Aorta (tissue), 5 donors: ENCODE results near the gene CAP2. TPM values are rescaled to one million over a fixed set of nuclear protein-coding genes. Genes with fewer than 3 reads are reported as not detected.

Experiments
- ATAC-seq: fragments of 200-7000 bp; cut with Tn5 transposase; one replicate; pipeline ENCODE4 v1.9.1; 2022; ENCODE audit warnings: moderate library complexity; ENCODE audit not compliant: low FRiP score
- DNase-seq, 2 donors: peaks; one replicate each; pipeline ENCODE4 v3.0.0-alpha.2; 2020
- H3K27ac ChIP-seq, 2 donors: one replicate each; pipeline ENCODE4 v1.5.1; 2013; ENCODE audit warnings: low read length in 2 of 2, mild to moderate bottlenecking in 2 of 2, moderate library complexity in 2 of 2, control low read depth in 1 of 2, inconsistent platforms in 1 of 2, low read depth in 1 of 2
- H3K27me3 ChIP-seq, 2 donors: one replicate each; pipeline ENCODE4 v1.6.1; 2013; ENCODE audit warnings: control low read depth in 1 of 2, low read length in 1 of 2, mild to moderate bottlenecking in 1 of 2, moderate library complexity in 1 of 2; ENCODE audit not compliant: insufficient read depth in 2 of 2, control insufficient read depth in 1 of 2
- H3K36me3 ChIP-seq, 2 donors: one replicate each; pipeline ENCODE4 v1.6.1; 2013; ENCODE audit warnings: control low read depth in 1 of 2, low read length in 1 of 2, mild to moderate bottlenecking in 1 of 2; ENCODE audit not compliant: insufficient read depth in 2 of 2, control insufficient read depth in 1 of 2
- H3K4me1 ChIP-seq, 2 donors: one replicate each; pipeline ENCODE4 v1.6.1; 2013; ENCODE audit warnings: low read length in 2 of 2, control low read depth in 1 of 2, mild to moderate bottlenecking in 1 of 2, moderate library complexity in 1 of 2; ENCODE audit not compliant: insufficient read depth in 2 of 2, control insufficient read depth in 1 of 2
- H3K4me3 ChIP-seq, 2 donors: one replicate each; pipeline ENCODE4 v1.5.1; 2013; ENCODE audit warnings: low read length in 2 of 2, control low read depth in 1 of 2, mild to moderate bottlenecking in 1 of 2
- H3K9me3 ChIP-seq: one replicate; pipeline ENCODE4 v1.6.1; 2013; ENCODE audit warnings: mild to moderate bottlenecking, low read length; ENCODE audit not compliant: control insufficient read depth
- WGBS, 2 donors: extraction: QIAGEN DNeasy Blood & Tissue Kit; methylation state at CpG; one replicate each; pipeline ENCODE4 v1.1.7; 2013; 5-methylcytosine and 5-hydroxymethylcytosine counted together
- intact Hi-C, 2 donors: fragments of 100-400 bp; cut with DNase I; formaldehyde crosslinking; loops; one replicate each; pipeline versions ENCODE4 v1.14.2 to v1.15.0; 2022
- polyA plus RNA-seq, 2 donors: library from polyadenylated mRNA; stranded (reverse); fragments of 200-250 nt; gene quantifications; one replicate each; pipeline ENCODE4 v1.2.3, GENCODE V29; 2013
- total RNA-seq, 2 donors: library from RNA; stranded (reverse); fragmentation: NEBNext Ultra II Directional; extraction: Animal tissue kit (Norgen Biotek cat#: 25700); gene quantifications; one replicate each; pipeline ENCODE4 v1.2.1, GENCODE V29; 2021
- donor health status: healthy with polysubstance abuse.
- donor health status: Bipolar disorder and iron deficiency.
- donor health status: DM: no; HTN: no; CAD: no.
- donor health status: DM: no; HTN: no; CAD: no.
- donor health status: DM: yes; HTN: yes; CAD: no.

The CAP2 gene
- total and polyA plus RNA-seq, 4 donors = 21.2 to 28.4 (median 24.0) TPM

GRCh38 chr6:17358515-17358914, 34.9 kb upstream of the CAP2 start:
- no peak for DNase-seq
- Histone ChIP-seq H3K36me3 (no peaks in the 10 kb centered on the region), H3K4me3 (no peak overlapping the region), H3K4me1 (peaks cover 3% of the 10 kb centered on the region in 2 donors), H3K27me3 (no peaks in the 10 kb centered on the region), H3K9me3 (no peaks in the 10 kb centered on the region), H3K27ac (no peak overlapping the region)
- ATAC-seq = no peak
- intact Hi-C loops = no loop called here

DNA sequence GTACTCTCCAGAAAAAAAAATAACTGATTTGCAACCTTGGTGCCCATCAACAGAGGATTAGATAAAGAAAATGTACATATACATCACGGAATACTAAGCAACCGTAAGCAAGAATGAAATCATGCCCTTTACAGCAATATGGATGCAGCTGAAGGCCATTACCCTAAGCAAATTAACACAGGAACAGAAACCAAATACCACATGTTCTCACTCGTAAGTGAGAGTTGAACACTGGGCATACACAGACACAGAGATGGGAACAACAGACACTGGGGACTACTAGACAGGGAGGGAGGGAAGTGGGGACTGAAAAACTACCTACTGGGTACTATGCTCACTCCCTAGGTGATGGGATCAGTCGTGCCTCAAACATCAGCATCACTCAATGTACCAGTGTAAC, 32.8 kb upstream of the CAP2 start:
- Histone ChIP-seq H3K4me3 (no peak overlapping the region), H3K27ac (peak overlapping the region in 1 of 2 donors; percentile 71)

DNA sequence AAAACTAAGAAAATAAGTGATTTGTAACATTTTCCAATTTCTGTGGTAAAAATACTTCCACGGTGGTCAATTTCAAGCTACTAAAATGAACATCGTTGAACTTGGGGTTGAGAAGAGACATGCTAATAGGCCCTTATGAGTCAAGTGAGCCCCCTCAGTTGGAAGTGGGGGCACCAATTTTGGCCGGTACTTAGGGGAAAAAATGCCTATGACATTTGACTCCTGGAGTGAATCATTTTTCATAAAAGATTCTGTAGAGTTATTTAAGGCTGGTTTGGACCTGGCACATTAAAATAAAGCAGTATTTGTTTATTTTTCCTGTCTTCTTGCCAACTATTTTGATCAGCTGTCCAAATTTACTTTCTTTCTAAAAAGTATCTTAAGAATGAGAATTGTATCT, 32.4 kb upstream of the CAP2 start:
- 4 to 8% methylated on average over 3 of the region's 3 CpGs for WGBS, 2 donors
- DNase-seq (no peak), ATAC-seq (no peak)
- Histone ChIP-seq H3K4me1 (peaks cover 3% of the 10 kb centered on the region in 2 donors), H3K27me3 (no peaks in the 10 kb centered on the region), H3K27ac (no peak overlapping the region), H3K9me3 (no peaks in the 10 kb centered on the region), H3K36me3 (no peaks in the 10 kb centered on the region), H3K4me3 (no peak overlapping the region)
- intact Hi-C loops = no loop called here

More for the DNA sequence above, 32.8 kb upstream of the CAP2 start:
- Histone ChIP-seq H3K9me3 (no peaks in the 10 kb centered on the region), H3K27me3 (no peaks in the 10 kb centered on the region), H3K4me1 (peaks cover 3% of the 10 kb centered on the region in 2 donors), H3K36me3 (no peaks in the 10 kb centered on the region)
- DNase-seq (no peak), ATAC-seq (peak; percentile 41)
- intact Hi-C loops = no loop called here
- 53 to 54% methylated on average over 4 of the region's 4 CpGs for WGBS, 2 donors

DNA sequence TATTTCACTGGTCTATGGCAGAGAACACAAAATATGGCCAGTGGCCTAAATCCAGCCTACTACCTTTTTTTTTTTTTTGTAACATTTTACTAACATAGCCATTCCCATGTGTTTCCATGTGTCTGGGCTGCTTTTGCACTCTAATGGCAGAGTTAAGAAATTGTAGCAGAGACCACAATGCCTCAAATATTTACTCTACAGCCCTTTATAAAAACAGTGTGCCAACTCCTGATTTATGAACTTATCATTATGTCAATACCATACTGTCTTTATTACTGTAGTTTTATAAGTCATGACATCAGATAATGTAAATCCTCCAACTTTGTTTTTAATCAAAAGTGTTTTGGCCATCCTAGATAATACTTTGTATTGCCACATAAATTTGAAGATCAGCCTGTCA, 27.4 kb upstream of the CAP2 start:
- DNase-seq = no peak
- H3K27ac ChIP-seq = no peak overlapping the region
- intact Hi-C loops = no loop called here
- H3K4me1 ChIP-seq = peaks cover 0 to 3% of the 10 kb centered on the region in 2 donors
- H3K36me3 ChIP-seq = no peaks in the 10 kb centered on the region
- ATAC-seq = no peak
- H3K9me3 ChIP-seq = no peaks in the 10 kb centered on the region
- H3K4me3 ChIP-seq = no peak overlapping the region
- no peaks in the 10 kb centered on the region for H3K27me3 ChIP-seq

DNA sequence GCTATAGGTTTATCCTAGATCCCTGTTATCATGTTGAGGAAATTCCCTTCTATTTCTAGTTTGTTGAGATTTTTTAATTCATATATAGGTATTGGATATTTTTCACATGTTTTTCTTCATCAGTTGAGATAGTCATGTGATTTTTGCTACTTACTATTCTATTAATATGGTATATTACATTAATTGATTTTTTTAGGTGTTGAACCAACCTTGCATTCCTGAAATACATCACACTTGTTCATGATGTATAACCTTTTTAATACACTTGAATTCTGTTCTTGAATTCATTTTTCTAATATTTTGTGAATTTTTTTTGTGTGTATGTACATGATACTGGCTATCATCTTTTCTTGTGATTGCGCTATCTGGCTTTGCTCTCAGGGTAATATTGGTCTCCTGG, 25.5 kb upstream of the CAP2 start:
- Histone ChIP-seq H3K27me3 (no peaks in the 10 kb centered on the region), H3K36me3 (no peaks in the 10 kb centered on the region), H3K4me1 (no peaks in the 10 kb centered on the region), H3K9me3 (no peaks in the 10 kb centered on the region), H3K4me3 (no peak overlapping the region), H3K27ac (no peak overlapping the region)
- intact Hi-C loops = no loop called here
- DNase-seq = no peak
- no peak for ATAC-seq
- 98 to 100% methylated on average over 1 of the region's 1 CpG for WGBS, 2 donors

DNA sequence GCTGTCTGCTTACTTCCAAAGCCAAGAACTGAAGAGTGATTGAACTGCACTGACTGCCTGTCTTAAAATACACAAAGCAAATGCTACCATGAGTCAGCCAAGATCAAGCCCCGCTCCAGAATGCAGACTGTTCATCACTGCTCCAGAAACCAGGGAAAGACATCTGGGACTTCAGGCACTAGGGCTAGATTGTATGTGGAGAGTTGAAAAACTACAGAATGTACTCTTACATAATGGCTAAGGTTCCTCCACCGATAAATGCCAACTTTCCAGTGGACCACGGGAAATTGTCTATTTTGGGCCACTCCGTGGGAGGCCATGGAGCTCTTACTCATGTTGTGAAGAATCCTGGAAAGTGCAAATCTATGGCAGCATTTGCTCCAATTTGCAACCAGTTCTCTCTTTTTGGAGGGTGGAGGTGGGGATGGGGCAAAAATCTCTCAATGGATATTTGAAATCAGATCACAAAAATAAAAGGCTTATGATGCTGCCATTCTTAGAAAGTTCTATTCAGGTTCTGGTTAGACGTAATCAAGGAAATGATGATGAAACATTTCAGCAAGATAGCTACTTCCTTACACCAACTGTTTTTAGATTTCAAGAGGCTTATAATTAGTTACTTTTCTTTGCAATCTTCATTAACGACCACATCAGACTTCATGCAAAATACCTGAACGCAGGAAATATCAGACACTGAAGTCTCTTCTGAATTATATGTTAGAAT, 11.8 kb upstream of the CAP2 start:
- DNase-seq (peak in 1 of 2 donors; percentile 51), ATAC-seq (peak; percentile 57)
- Histone ChIP-seq H3K27ac (no peak overlapping the region), H3K4me3 (no peak overlapping the region), H3K27me3 (no peaks in the 10 kb centered on the region), H3K4me1 (no peaks in the 10 kb centered on the region), H3K36me3 (no peaks in the 10 kb centered on the region), H3K9me3 (no peaks in the 10 kb centered on the region)
- intact Hi-C loops = no loop called here
- WGBS, 2 donors = 29 to 33% methylated on average over 7 of the region's 7 CpGs

DNA sequence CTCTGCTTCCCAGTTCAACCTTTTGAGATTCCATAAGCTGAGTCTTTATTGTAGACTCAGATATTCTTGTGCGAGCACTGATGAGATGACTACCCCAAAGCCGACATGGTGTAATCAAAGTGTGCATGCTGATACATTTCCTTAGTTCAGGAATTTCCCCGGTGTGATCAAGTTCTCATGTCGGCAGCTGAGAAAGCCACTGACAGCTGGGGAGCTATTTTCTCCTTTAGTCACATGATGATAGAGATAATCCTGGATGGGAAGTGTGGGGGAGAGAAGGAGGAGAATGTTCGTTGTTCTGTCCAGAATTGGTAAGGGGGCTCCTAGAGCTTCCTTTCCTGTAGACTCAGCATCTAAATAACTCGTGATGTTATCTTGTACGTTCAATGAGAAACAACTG, 7.7 kb upstream of the CAP2 start:
- no peak overlapping the region for H3K27ac ChIP-seq
- no peaks in the 10 kb centered on the region for H3K9me3 ChIP-seq
- no peaks in the 10 kb centered on the region for H3K4me1 ChIP-seq
- DNase-seq = no peak
- H3K27me3 ChIP-seq = no peaks in the 10 kb centered on the region
- no peak for ATAC-seq
- 68% methylated on average over 7 of the region's 7 CpGs for WGBS, 2 donors
- intact Hi-C loops = no loop called here
- no peak overlapping the region for H3K4me3 ChIP-seq
- H3K36me3 ChIP-seq = no peaks in the 10 kb centered on the region

DNA sequence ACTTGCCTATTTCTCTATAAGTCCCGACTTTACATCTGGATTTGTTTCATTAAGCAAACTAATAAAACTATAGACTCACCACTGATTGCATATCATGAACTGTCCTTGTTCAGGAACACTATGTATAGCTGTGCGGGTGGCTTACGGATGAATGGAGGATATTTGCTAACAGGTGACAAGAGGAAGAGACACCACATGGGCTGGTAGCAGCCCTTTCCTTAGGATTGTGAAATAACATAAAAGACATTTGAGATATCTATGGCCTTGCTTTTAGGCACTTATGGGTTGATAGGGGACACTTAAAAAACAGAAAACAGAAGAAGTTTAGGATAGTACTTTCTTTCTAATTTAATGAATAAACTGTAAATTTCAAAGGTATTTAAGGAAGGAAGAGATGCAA, 5.0 kb upstream of the CAP2 start:
- WGBS, 2 donors = 75 to 93% methylated on average over 3 of the region's 3 CpGs
- Histone ChIP-seq H3K27me3 (no peaks in the 10 kb centered on the region), H3K9me3 (no peaks in the 10 kb centered on the region), H3K4me1 (peaks cover 0 to 2% of the 10 kb centered on the region in 2 donors), H3K36me3 (no peaks in the 10 kb centered on the region), H3K27ac (no peak overlapping the region), H3K4me3 (no peak overlapping the region)
- intact Hi-C loops = no loop called here
- DNase-seq = no peak
- no peak for ATAC-seq

DNA sequence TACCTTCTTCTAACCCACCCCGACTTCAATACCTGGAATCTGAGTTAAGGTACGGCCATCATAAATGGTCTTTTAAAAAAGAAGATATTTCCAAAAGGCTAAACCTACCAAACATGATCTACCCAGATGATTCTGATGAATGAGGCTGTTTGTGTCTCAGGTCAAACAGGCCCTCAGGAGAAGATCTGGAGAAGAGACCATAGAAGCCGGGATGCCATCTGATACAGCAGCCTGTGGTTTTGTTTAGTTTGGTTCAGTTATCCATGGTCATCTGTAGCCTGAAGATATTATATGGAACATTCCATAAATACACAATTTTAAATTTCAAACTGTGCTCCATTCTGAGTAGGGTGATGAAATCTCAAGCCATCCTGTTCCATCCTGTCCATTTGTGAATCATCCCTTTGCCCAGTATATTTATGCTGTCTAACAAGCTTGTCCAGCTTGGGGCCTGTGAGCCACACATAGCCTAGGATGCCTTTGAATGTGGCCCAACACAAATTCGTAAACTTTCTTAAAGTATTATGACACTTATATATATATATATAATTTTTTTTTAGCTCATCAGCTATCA, 4.0 kb upstream of the CAP2 start:
- intact Hi-C loops = no loop called here
- DNase-seq (no peak), ATAC-seq (no peak)
- no peak overlapping the region for H3K27ac ChIP-seq
- whole genome bisulfite sequencing, 2 donors = 96 to 97% methylated on average over 4 of the region's 4 CpGs
- H3K27me3 ChIP-seq = no peaks in the 10 kb centered on the region
- no peaks in the 10 kb centered on the region for H3K36me3 ChIP-seq
- H3K4me1 ChIP-seq = peaks cover 0 to 2% of the 10 kb centered on the region in 2 donors
- H3K4me3 ChIP-seq = no peak overlapping the region
- H3K9me3 ChIP-seq = no peaks in the 10 kb centered on the region
